GM21390 (cell line): ENCODE measurements around the gene XKR8.

Source experiments
- ATAC-seq: cut with Tn5 transposase; IDR thresholded peaks from one replicate; pipeline ENCODE4 v1.9.1; 2021; ENCODE audit not compliant: unreplicated experiment

The XKR8 gene

GRCh38 chr1:27955076-27955475, 4.7 kb upstream of the XKR8 start:
- no peak for ATAC-seq

GRCh38 chr1:27956761-27957160, 3.0 kb upstream of the XKR8 start:
- no peak for ATAC-seq

GRCh38 chr1:27957655-27958054, 2.1 kb upstream of the XKR8 start:
- ATAC-seq, result no peak

- no peak for ATAC-seq
Observed at GRCh38 chr1:27958513-27958912, 1.3 kb upstream of the XKR8 start.

- no peak for ATAC-seq
Observed at GRCh38 chr1:27960762-27961645, 1.2 kb downstream of the XKR8 start.

GRCh38 chr1:27961646-27962221, 2.0 kb downstream of the XKR8 start:
- no peak for ATAC-seq

GRCh38 chr1:27963393-27963792, 3.6 kb downstream of the XKR8 start:
- ATAC-seq, result no peak

- ATAC-seq, result no peak
Observed at GRCh38 chr1:27966402-27967105, 6.8 kb downstream of the XKR8 start.

- no peak for ATAC-seq
Observed at GRCh38 chr1:27967106-27967883, 7.5 kb downstream of the XKR8 start.

GRCh38 chr1:27967884-27968466, 8.2 kb downstream of the XKR8 start:
- no peak for ATAC-seq

GRCh38 chr1:27968692-27969091, 8.9 kb downstream of the XKR8 start:
- no peak for ATAC-seq

GRCh38 chr1:27970401-27970800, 10.6 kb downstream of the XKR8 start:
- ATAC-seq, result no peak

GRCh38 chr1:27971674-27972073, 11.9 kb downstream of the XKR8 start:
- no peak for ATAC-seq

- ATAC-seq, result no peak
Observed at GRCh38 chr1:27972141-27972540, 12.4 kb downstream of the XKR8 start.

- ATAC-seq, result no peak
Observed at GRCh38 chr1:27973771-27974416, 14.1 kb downstream of the XKR8 start.

GRCh38 chr1:27974417-27974781, 14.6 kb downstream of the XKR8 start:
- ATAC-seq, result no peak

- ATAC-seq, result no peak
Observed at GRCh38 chr1:27979151-27979858, 19.5 kb downstream of the XKR8 start.

- no peak for ATAC-seq
Observed at GRCh38 chr1:27979859-27980201, 20.1 kb downstream of the XKR8 start.

- ATAC-seq, result no peak
Observed at GRCh38 chr1:27980216-27980845, 20.6 kb downstream of the XKR8 start.
